ENCODE measurements around the gene CACYBP. TPM values are rescaled to one million over a fixed set of nuclear protein-coding genes. Genes with fewer than 3 reads are reported as not detected.

The CACYBP gene
- total RNA-seq, 1 experiment from 2014 or later: 194 TPM

DNA sequence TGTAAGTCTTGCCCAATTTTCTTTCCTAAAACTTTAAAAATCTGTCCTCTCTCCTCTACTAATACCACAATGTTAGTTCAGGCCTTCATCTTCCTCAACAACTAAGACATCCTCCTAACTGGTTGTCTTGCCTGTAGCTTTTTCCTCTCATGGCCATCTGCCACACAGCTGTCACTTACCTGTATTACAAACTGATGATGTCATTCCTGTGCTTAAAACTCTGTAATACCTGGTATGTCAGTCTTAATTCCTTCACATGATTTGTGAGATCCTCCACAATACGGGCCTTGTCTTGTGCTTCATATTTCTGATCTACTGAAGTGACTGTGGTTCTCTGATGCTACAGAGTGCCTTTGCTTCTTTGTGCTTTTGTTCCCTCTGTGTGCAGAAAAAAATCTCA, 13.7 kb downstream of the CACYBP start:
- no peaks in the 10 kb centered on the region for H3K27me3 ChIP-seq (ENCODE audit: insufficient read depth, low read length)
- CTCF ChIA-PET: no interaction called here

DNA sequence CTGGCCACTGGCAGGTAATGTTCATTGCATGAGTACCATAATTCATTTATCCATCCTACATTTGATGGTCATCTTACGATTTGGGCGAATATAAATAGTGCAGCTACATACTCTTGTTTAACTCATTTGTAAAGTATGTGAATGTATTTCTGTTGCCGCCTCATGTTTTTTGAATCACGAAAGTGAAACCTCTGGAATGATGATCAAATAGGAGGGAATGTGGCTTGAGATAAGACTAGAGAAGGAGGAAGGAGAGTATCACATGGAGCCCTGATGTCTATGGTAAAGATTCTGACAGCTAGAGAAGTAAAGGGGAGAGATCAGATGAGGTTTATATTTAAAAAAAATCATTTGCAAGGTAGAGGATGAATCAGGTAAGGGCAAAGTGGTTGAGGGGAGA, 15.5 kb downstream of the CACYBP start:
- no peak overlapping the region for H3K27ac ChIP-seq (ENCODE audit: low read depth, low read length)
- CTCF ChIA-PET: no interaction called here

More for the DNA sequence above, 13.7 kb downstream of the CACYBP start:
- peaks cover 5% of the 10 kb centered on the region; the same call in 1 of the 2 replicates for H4K20me1 ChIP-seq (ENCODE audit: insufficient read depth)
- intact Hi-C loops (cut with micrococcal nuclease): no loop called here
- peaks cover 38% of the 10 kb centered on the region for H3K79me2 ChIP-seq (ENCODE audit: insufficient read depth, low read length)
- H3K9me2 ChIP-seq (ENCODE audit: insufficient read depth): no peaks in the 10 kb centered on the region
- TF ChIP-seq EZH2phosphoT487 (IDR thresholded peaks at IDR 0.05; ENCODE audit: borderline replicate concordance) (no peak), ELF1 (IDR thresholded peaks at IDR 0.05; ENCODE audit: borderline replicate concordance, low read depth) (no peak), TCF7L2 (IDR thresholded peaks at IDR 0.05; ENCODE audit: borderline replicate concordance, extremely low read depth, insufficient read depth, insufficient read length) (no peak), CEBPB (IDR thresholded peaks at IDR 0.05; ENCODE audit: low read depth) (no peak)
- H3K9ac ChIP-seq (ENCODE audit: low read length): no peak overlapping the region
- ATAC-seq (no peak), DNase-seq (ENCODE audit: low read depth, low spot score) (no peak)
- no peak overlapping the region for H2AFZ ChIP-seq (ENCODE audit: low read depth, low read length, poor library complexity, severe bottlenecking)
- H3K9me3 ChIP-seq (ENCODE audit: control insufficient read depth in 1 of 2, insufficient read depth in 1 of 2, low read depth in 1 of 2, low read length in 2 of 2): no peaks in the 10 kb centered on the region
- POLR2A ChIA-PET: interaction anchor here (1.5 kb wide), 1 partner anchor 10 kb away, joined by 9 read pairs; the partner anchor contains the start of gene MRPS14
- TSS peak; percentile 4 for BruUV-seq (replicated peaks)
- no peak overlapping the region for H3K4me3 ChIP-seq (replicated peaks in 1 of 2; ENCODE audit: low read depth in 1 of 2, low read length in 2 of 2)
- no peak overlapping the region for H3K4me2 ChIP-seq (ENCODE audit: low read length)
- H3K27ac ChIP-seq (ENCODE audit: low read depth, low read length): no peak overlapping the region
- no peaks in the 10 kb centered on the region for H3K4me1 ChIP-seq (ENCODE audit: control insufficient read depth in 1 of 2, insufficient read depth in 2 of 2, low read length in 2 of 2)
- RAD21 ChIA-PET (ENCODE audit: low non-redundant PET in 1 of 2, low total read pairs in 2 of 2, uncharacterized antibody in 2 of 2, unreplicated experiment in 2 of 2): no interaction called here
- H3K36me3 ChIP-seq (ENCODE audit: control insufficient read depth in 1 of 2, insufficient read depth in 2 of 2, low read length in 2 of 2): peaks cover 46 to 62% of the 10 kb centered on the region in 2 experiments

More for the DNA sequence above, 15.5 kb downstream of the CACYBP start:
- BruUV-seq (replicated peaks): no TSS peak
- Histone ChIP-seq H3K27me3 (ENCODE audit: insufficient read depth, low read length) (no peaks in the 10 kb centered on the region), H3K79me2 (ENCODE audit: insufficient read depth, low read length) (peaks cover 35% of the 10 kb centered on the region), H3K36me3 (ENCODE audit: control insufficient read depth in 1 of 2, insufficient read depth in 2 of 2, low read length in 2 of 2) (peaks cover 38 to 58% of the 10 kb centered on the region in 2 experiments), H3K9ac (ENCODE audit: low read length) (no peak overlapping the region), H3K9me3 (ENCODE audit: control insufficient read depth in 1 of 2, insufficient read depth in 1 of 2, low read depth in 1 of 2, low read length in 2 of 2) (no peaks in the 10 kb centered on the region), H3K4me1 (ENCODE audit: control insufficient read depth in 1 of 2, insufficient read depth in 2 of 2, low read length in 2 of 2) (no peaks in the 10 kb centered on the region), H4K20me1 (ENCODE audit: insufficient read depth) (peaks cover 4% of the 10 kb centered on the region; the same call in 1 of the 2 replicates), H3K9me2 (ENCODE audit: insufficient read depth) (no peaks in the 10 kb centered on the region), H3K4me2 (ENCODE audit: low read length) (no peak overlapping the region), H3K4me3 (replicated peaks in 1 of 2; ENCODE audit: low read depth in 1 of 2, low read length in 2 of 2) (no peak overlapping the region), H2AFZ (ENCODE audit: low read depth, low read length, poor library complexity, severe bottlenecking) (no peak overlapping the region)
- no peak for ATAC-seq
- ChIA-PET RAD21 (ENCODE audit: low non-redundant PET in 1 of 2, low total read pairs in 2 of 2, uncharacterized antibody in 2 of 2, unreplicated experiment in 2 of 2) (no interaction called here), POLR2A (interaction anchor here (0.6 to 1.5 kb wide), 4 partner anchors 8 to 1107 kb away, joined by 4 to 9 read pairs (median 6); partner anchors contain the start of genes CACYBP and MRPS14)
- TF ChIP-seq, protein P1, sequence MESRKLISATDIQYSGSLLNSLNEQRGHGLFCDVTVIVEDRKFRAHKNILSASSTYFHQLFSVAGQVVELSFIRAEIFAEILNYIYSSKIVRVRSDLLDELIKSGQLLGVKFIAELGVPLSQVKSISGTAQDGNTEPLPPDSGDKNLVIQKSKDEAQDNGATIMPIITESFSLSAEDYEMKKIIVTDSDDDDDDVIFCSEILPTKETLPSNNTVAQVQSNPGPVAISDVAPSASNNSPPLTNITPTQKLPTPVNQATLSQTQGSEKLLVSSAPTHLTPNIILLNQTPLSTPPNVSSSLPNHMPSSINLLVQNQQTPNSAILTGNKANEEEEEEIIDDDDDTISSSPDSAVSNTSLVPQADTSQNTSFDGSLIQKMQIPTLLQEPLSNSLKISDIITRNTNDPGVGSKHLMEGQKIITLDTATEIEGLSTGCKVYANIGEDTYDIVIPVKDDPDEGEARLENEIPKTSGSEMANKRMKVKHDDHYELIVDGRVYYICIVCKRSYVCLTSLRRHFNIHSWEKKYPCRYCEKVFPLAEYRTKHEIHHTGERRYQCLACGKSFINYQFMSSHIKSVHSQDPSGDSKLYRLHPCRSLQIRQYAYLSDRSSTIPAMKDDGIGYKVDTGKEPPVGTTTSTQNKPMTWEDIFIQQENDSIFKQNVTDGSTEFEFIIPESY (IDR thresholded peaks at IDR 0.05; ENCODE audit: extremely low read depth, insufficient replicate concordance, low read length): no peak
- TF ChIP-seq CBX3 (IDR thresholded peaks at IDR 0.05; ENCODE audit: low read depth) (no peak), SIN3A (IDR thresholded peaks at IDR 0.05; ENCODE audit: low read depth) (no peak), RAD21 (IDR thresholded peaks at IDR 0.05; ENCODE audit: low read depth) (no peak), EZH2 (IDR thresholded peaks at IDR 0.05) (no peak), ZNF274 (IDR thresholded peaks at IDR 0.05; ENCODE audit: low read depth, low read length) (no peak), SRF (IDR thresholded peaks at IDR 0.05; ENCODE audit: low read depth) (no peak), CEBPB (IDR thresholded peaks at IDR 0.05; ENCODE audit: low read depth) (no peak), ELF1 (IDR thresholded peaks at IDR 0.05; ENCODE audit: borderline replicate concordance, low read depth) (no peak), SP1 (IDR thresholded peaks at IDR 0.05; ENCODE audit: low read depth) (no peak), JUND (IDR thresholded peaks at IDR 0.05) (no peak), ZFX (IDR thresholded peaks at IDR 0.05) (no peak), POLR2A (IDR thresholded peaks at IDR 0.05; ENCODE audit: borderline replicate concordance, extremely low read depth, insufficient read depth, insufficient read length) (no peak), FOSL1 (IDR thresholded peaks at IDR 0.05; ENCODE audit: low read depth) (no peak), POLR2AphosphoS5 (IDR thresholded peaks at IDR 0.05; ENCODE audit: low read depth, low read length) (no peak)
- TF ChIP-seq, protein P2, sequence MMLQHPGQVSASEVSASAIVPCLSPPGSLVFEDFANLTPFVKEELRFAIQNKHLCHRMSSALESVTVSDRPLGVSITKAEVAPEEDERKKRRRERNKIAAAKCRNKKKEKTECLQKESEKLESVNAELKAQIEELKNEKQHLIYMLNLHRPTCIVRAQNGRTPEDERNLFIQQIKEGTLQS (IDR thresholded peaks at IDR 0.05): no peak
- TF ChIP-seq, protein P3, sequence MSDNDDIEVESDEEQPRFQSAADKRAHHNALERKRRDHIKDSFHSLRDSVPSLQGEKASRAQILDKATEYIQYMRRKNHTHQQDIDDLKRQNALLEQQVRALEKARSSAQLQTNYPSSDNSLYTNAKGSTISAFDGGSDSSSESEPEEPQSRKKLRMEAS (IDR thresholded peaks at IDR 0.05): no peak
- intact Hi-C loops (cut with micrococcal nuclease): no loop called here
- no peak for DNase-seq (ENCODE audit: low read depth, low spot score)
